Stimulated activated CD4-positive, alpha-beta T cell treated with anti-CD3 and anti-CD28 coated beads, Interleukin-4, amount 100 ng/mL, for 1 hour (primary cell): ENCODE measurements around the gene ATF7.
"Not testable (repeated sequence)": the region's sequence is repeated elsewhere in the genome, so short reads cannot be mapped to it uniquely, and the experiment has no call there.

Experiments used
- DNase-seq: peaks from one replicate; pipeline ENCODE4 v3.0.0-alpha.2; 2020

ATF7 gene

GRCh38 chr12:53626702-53627169 lies 554 bp upstream of the ATF7 start:
- DNase-seq, result no peak

GRCh38 chr12:53625373-53625945 lies 723 bp downstream of the ATF7 start:
- DNase-seq, result no peak

GRCh38 chr12:53624956-53625355 lies 1.2 kb downstream of the ATF7 start:
- DNase-seq, result no peak

- DNase-seq, result no peak
Observed at GRCh38 chr12:53624458-53624857, 1.7 kb downstream of the ATF7 start.

GRCh38 chr12:53623548-53624385 lies 2.4 kb downstream of the ATF7 start:
- no peak for DNase-seq

- no peak for DNase-seq
Observed at GRCh38 chr12:53622724-53623123, 3.5 kb downstream of the ATF7 start.

GRCh38 chr12:53618275-53618674 lies 7.9 kb downstream of the ATF7 start:
- no peak for DNase-seq

GRCh38 chr12:53617700-53618099 lies 8.5 kb downstream of the ATF7 start:
- DNase-seq, result no peak

GRCh38 chr12:53616950-53617349 lies 9.2 kb downstream of the ATF7 start:
- no peak for DNase-seq

GRCh38 chr12:53613821-53614220 lies 12.4 kb downstream of the ATF7 start:
- no peak for DNase-seq

- DNase-seq, result no peak
Observed at GRCh38 chr12:53612978-53613377, 13.2 kb downstream of the ATF7 start.

GRCh38 chr12:53611304-53611703 lies 14.9 kb downstream of the ATF7 start:
- no peak for DNase-seq

- not testable (repeated sequence) for DNase-seq
Observed at GRCh38 chr12:53606688-53607087, 19.5 kb downstream of the ATF7 start.

- DNase-seq, result no peak
Observed at GRCh38 chr12:53604581-53604980, 21.6 kb downstream of the ATF7 start.

GRCh38 chr12:53603804-53604203 lies 22.4 kb downstream of the ATF7 start:
- no peak for DNase-seq

- no peak for DNase-seq
Observed at GRCh38 chr12:53603196-53603595, 23.0 kb downstream of the ATF7 start.

GRCh38 chr12:53602176-53602864 lies 23.9 kb downstream of the ATF7 start:
- no peak for DNase-seq

GRCh38 chr12:53601296-53601847 lies 24.8 kb downstream of the ATF7 start:
- DNase-seq, result no peak

- DNase-seq, result no peak
Observed at GRCh38 chr12:53600490-53601295, 25.5 kb downstream of the ATF7 start.

- DNase-seq, result no peak
Observed at GRCh38 chr12:53599579-53599978, 26.6 kb downstream of the ATF7 start.

GRCh38 chr12:53598971-53599370 lies 27.2 kb downstream of the ATF7 start:
- DNase-seq, result not testable (repeated sequence)

GRCh38 chr12:53596920-53597363 lies 29.2 kb downstream of the ATF7 start:
- DNase-seq, result no peak
